Prostate gland (tissue), 2 donors: ENCODE results near the gene PPP2R5D.

Source experiments
- CTCF ChIP-seq, 4 experiments: fragments of 200-600 bp in 2 of 4; fragments of 450-650 bp in 2 of 4; sonication (generic) in 2 of 4; IDR thresholded peaks; 1 replicate in 3 of 4; 2 replicates in 1 of 4; pipeline ENCODE4 v1.5.1; 2016 to 2019; ENCODE audit warnings: antibody characterized with exemption in 4 of 4, mild to moderate bottlenecking in 2 of 4, moderate library complexity in 2 of 4
- POLR2AphosphoS5 ChIP-seq: sonication (generic); formaldehyde crosslinking; IDR thresholded peaks from one replicate; pipeline ENCODE4 v1.6.1; 2017; ENCODE audit warnings: antibody characterized with exemption

- TF ChIP-seq POLR2AphosphoS5: no peak
- no peak for TF ChIP-seq CTCF (IDR thresholded peaks at IDR 0.05)
Measured at GRCh38 chr6:42963855-42964605, 20.3 kb upstream of the PPP2R5D start.
